Uterus (tissue), 4 donors: ENCODE data around the gene APPL2. TPM values are rescaled to one million over a fixed set of nuclear protein-coding genes. Genes with fewer than 3 reads are reported as not detected.

Source experiments
- DNase-seq, 2 donors: peaks; one replicate each; pipeline ENCODE4 v3.0.0-alpha.2; 2019 to 2020
- H3K27ac ChIP-seq, 2 donors: fragments of 200-600 bp; sonication (generic); 1 replicate in 1 of 2; 2 replicates in 1 of 2; pipeline ENCODE4 v1.5.1; 2016 to 2018
- H3K27me3 ChIP-seq, 2 donors: fragments of 200-600 bp; sonication (generic); one replicate each; pipeline ENCODE4 v1.5.1; 2018 to 2019; ENCODE audit warnings: control low read depth in 1 of 2
- H3K36me3 ChIP-seq, 2 donors: fragments of 200-600 bp; sonication (generic); one replicate each; pipeline ENCODE4 v1.5.1; 2019; ENCODE audit warnings: control low read depth in 1 of 2
- H3K4me1 ChIP-seq, 2 donors: fragments of 200-600 bp; sonication (generic); one replicate each; pipeline ENCODE4 v1.5.1; 2018 to 2019; ENCODE audit warnings: control low read depth in 1 of 2
- H3K4me3 ChIP-seq, 2 donors: fragments of 200-600 bp; sonication (generic); 1 replicate in 1 of 2; 2 replicates in 1 of 2; pipeline ENCODE4 v1.5.1; 2018 to 2019; ENCODE audit warnings: mild to moderate bottlenecking in 1 of 2
- H3K9me3 ChIP-seq, 2 donors: fragments of 200-600 bp; sonication (generic); one replicate each; pipeline ENCODE4 v1.5.1; 2019; ENCODE audit warnings: control low read depth in 1 of 2
- CTCF ChIP-seq, 4 experiments: fragments of 200-600 bp in 2 of 4; fragments of 450-650 bp in 2 of 4; sonication (generic) in 2 of 4; IDR thresholded peaks; one replicate each; pipeline ENCODE4 v1.5.1; 2016 to 2019; ENCODE audit warnings: antibody characterized with exemption in 4 of 4, mild to moderate bottlenecking in 2 of 4, moderate library complexity in 1 of 4
- POLR2A ChIP-seq, 2 donors: fragments of 450-650 bp; IDR thresholded peaks; one replicate each; pipeline ENCODE4 v1.6.1; 2016; ENCODE audit warnings: antibody characterized with exemption in 2 of 2, mild to moderate bottlenecking in 1 of 2, moderate library complexity in 1 of 2
- intact Hi-C: fragments of 100-400 bp; cut with DNase I; formaldehyde crosslinking; loops from one replicate; pipeline ENCODE4 v1.15.1; 2023; ENCODE audit warnings: low total_unique reads
- total RNA-seq, 4 donors: library from RNA; depleted of rRNA in 3 of 4; stranded (reverse); fragments of >200 nt in 3 of 4; gene quantifications; one replicate each; pipeline versions ENCODE4 v1.1.0 to v1.2.4, GENCODE V29; 2014 to 2023
- donor health status: DM: yes; HTN: yes; CAD: no.

APPL2 gene
- total RNA-seq, 4 donors from 2014 or later, result 14.3 to 52.6 (median 31.4) TPM

DNA sequence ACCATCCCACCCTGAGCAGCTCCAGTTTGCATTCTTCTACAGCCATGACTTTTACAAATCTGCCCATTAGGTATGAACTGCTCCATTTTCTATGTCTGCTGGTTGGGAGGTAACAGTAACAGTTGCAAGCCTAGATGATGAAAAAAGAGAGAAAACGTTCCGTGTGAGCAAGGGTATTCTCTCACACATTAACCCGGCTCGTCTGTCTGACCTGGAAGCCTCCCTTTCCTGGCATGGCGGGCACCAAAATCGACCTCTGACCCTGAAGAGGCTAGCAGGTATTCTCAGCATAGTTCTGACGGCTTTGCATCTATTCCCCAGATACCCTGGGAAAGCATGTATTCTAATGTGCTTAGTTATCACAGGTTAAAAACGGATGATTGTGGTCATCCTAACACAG lies 31.8 kb downstream of the APPL2 start:
- TF ChIP-seq CTCF (IDR thresholded peaks at IDR 0.05) (no peak), POLR2A (IDR thresholded peaks at IDR 0.05) (no peak)
- H3K4me1 ChIP-seq, result no peaks in the 10 kb centered on the region
- DNase-seq, result no peak
- H3K27ac ChIP-seq, result no peak overlapping the region
- H3K36me3 ChIP-seq, result no peaks in the 10 kb centered on the region
- H3K9me3 ChIP-seq, result no peaks in the 10 kb centered on the region
- H3K4me3 ChIP-seq, result no peak overlapping the region
- intact Hi-C loops, result no loop called here
- H3K27me3 ChIP-seq, result no peaks in the 10 kb centered on the region

GRCh38 chr12:105202202-105202601 lies 33.8 kb downstream of the APPL2 start:
- no peak for DNase-seq
- Histone ChIP-seq H3K27ac (no peak overlapping the region), H3K9me3 (no peaks in the 10 kb centered on the region), H3K4me3 (no peak overlapping the region), H3K36me3 (no peaks in the 10 kb centered on the region), H3K27me3 (no peaks in the 10 kb centered on the region), H3K4me1 (no peaks in the 10 kb centered on the region)
- intact Hi-C loops, result no loop called here
- TF ChIP-seq POLR2A (IDR thresholded peaks at IDR 0.05), result no peak
- TF ChIP-seq CTCF (IDR thresholded peaks at IDR 0.05), result no peak

GRCh38 chr12:105201299-105201698 lies 34.7 kb downstream of the APPL2 start:
- Histone ChIP-seq H3K4me3 (no peak overlapping the region), H3K4me1 (no peaks in the 10 kb centered on the region), H3K9me3 (no peaks in the 10 kb centered on the region), H3K36me3 (no peaks in the 10 kb centered on the region), H3K27ac (no peak overlapping the region), H3K27me3 (no peaks in the 10 kb centered on the region)
- no peak for DNase-seq
- intact Hi-C loops, result no loop called here
- TF ChIP-seq POLR2A (IDR thresholded peaks at IDR 0.05), result no peak
- no peak for TF ChIP-seq CTCF (IDR thresholded peaks at IDR 0.05)

DNA sequence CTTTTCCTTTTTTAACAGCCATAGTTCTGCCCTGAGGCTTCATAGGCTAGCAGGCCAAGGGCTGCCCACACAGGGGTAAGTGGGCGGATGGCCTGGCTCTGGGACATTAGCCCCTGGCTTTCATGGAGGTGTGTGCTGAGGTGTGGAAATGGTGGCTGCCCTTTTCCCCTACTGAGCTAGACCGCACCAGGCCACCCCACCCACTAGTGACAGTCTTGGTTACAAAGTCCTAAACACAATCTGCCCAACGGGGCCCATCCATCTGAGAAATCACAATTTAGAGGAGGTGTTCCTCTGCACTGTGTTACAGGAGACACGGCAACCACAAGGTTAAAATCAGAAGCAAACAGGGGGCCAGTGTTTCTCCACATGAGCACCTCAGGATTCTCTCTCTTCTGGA lies 35.6 kb downstream of the APPL2 start:
- Histone ChIP-seq H3K27me3 (no peaks in the 10 kb centered on the region), H3K27ac (no peak overlapping the region), H3K4me3 (no peak overlapping the region), H3K36me3 (no peaks in the 10 kb centered on the region), H3K9me3 (no peaks in the 10 kb centered on the region), H3K4me1 (no peaks in the 10 kb centered on the region)
- no peak for DNase-seq
- intact Hi-C loops, result no loop called here
- TF ChIP-seq POLR2A (IDR thresholded peaks at IDR 0.05), result no peak
- TF ChIP-seq CTCF (IDR thresholded peaks at IDR 0.05), result no peak

DNA sequence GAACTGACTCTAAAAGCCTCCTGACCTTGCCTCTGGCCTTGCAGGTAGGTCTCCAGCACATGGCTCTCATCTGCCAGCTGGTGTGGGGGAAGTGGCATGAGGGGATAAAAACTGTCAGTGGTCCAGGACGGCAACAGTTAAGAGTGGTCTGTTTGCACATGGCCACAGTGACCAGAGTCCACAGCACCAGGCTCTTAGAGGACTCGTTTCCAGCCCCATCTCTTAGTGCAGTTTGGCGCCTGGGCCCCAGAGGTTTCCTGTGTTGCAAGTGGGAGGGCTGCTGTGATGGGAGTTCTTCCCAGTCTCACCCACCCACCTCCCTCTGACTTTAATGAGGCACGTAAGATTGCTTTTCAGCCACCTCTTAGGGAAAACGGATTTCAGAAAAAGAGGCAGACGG lies 37.0 kb downstream of the APPL2 start:
- Histone ChIP-seq H3K4me3 (no peak overlapping the region), H3K36me3 (no peaks in the 10 kb centered on the region), H3K27me3 (no peaks in the 10 kb centered on the region), H3K27ac (no peak overlapping the region), H3K4me1 (no peaks in the 10 kb centered on the region), H3K9me3 (no peaks in the 10 kb centered on the region)
- intact Hi-C loops, result no loop called here
- DNase-seq, result no peak
- TF ChIP-seq POLR2A (IDR thresholded peaks at IDR 0.05), result no peak
- no peak for TF ChIP-seq CTCF (IDR thresholded peaks at IDR 0.05)
